H9 (cell line): ENCODE measurements around the gene DESI2. TPM values are rescaled to one million over a fixed set of nuclear protein-coding genes. Genes with fewer than 3 reads are reported as not detected.

Experiments
- DNase-seq: peaks from one replicate; pipeline ENCODE4 v3.0.0-alpha.2; 2017
- H2AFZ ChIP-seq: one replicate; pipeline ENCODE4 v1.6.1; 2013; ENCODE audit warnings: mild to moderate bottlenecking, low read length, control low read depth, moderate library complexity
- H2AK5ac ChIP-seq: 2 replicates; pipeline ENCODE4 v1.6.1; 2013; ENCODE audit warnings: low read length, control low read depth, mixed read lengths; ENCODE audit not compliant: insufficient read length
- H2BK120ac ChIP-seq: one replicate; pipeline ENCODE4 v1.6.1; 2013; ENCODE audit warnings: low read depth, mild to moderate bottlenecking, low read length, control low read depth, inconsistent platforms; ENCODE audit not compliant: poor library complexity, severe bottlenecking
- H2BK12ac ChIP-seq: 2 replicates; pipeline ENCODE4 v1.6.1; 2013; ENCODE audit warnings: low read length, control low read depth, mixed read lengths, low read depth; ENCODE audit not compliant: insufficient read length
- H2BK15ac ChIP-seq: 2 replicates; pipeline ENCODE4 v1.6.1; 2013; ENCODE audit warnings: low read depth, low read length, control low read depth
- H2BK20ac ChIP-seq: one replicate; pipeline ENCODE4 v1.6.1; 2013; ENCODE audit warnings: low read depth, mild to moderate bottlenecking, low read length, control low read depth, inconsistent platforms; ENCODE audit not compliant: poor library complexity, severe bottlenecking
- H2BK5ac ChIP-seq: 2 replicates; pipeline ENCODE4 v1.6.1; 2013; ENCODE audit warnings: low read length, control low read depth, mixed read lengths; ENCODE audit not compliant: insufficient read length
- H3K14ac ChIP-seq: 2 replicates; pipeline ENCODE4 v1.6.1; 2013; ENCODE audit warnings: low read length, control low read depth; ENCODE audit not compliant: insufficient read depth
- H3K18ac ChIP-seq: 2 replicates; pipeline ENCODE4 v1.6.1; 2013; ENCODE audit warnings: low read depth, mild to moderate bottlenecking, mixed read lengths, low read length, control low read depth; ENCODE audit not compliant: insufficient read length
- H3K23ac ChIP-seq: 2 replicates; pipeline ENCODE4 v1.6.1; 2013; ENCODE audit warnings: low read length, control low read depth, mixed read lengths, low read depth; ENCODE audit not compliant: insufficient read length
- H3K23me2 ChIP-seq: 2 replicates; pipeline ENCODE4 v1.6.1; 2013; ENCODE audit warnings: low read depth, mild to moderate bottlenecking, mixed read lengths, low read length, control low read depth; ENCODE audit not compliant: insufficient read length, poor library complexity, severe bottlenecking
- H3K27ac ChIP-seq: 2 replicates; pipeline ENCODE4 v1.5.1; 2013; ENCODE audit warnings: low read length, control low read depth, mixed read lengths, low read depth; ENCODE audit not compliant: insufficient read length
- H3K27me3 ChIP-seq: 2 replicates; pipeline ENCODE4 v1.6.1; 2013; ENCODE audit warnings: low read length, control low read depth, inconsistent platforms; ENCODE audit not compliant: insufficient read depth
- H3K4ac ChIP-seq: 2 replicates; pipeline ENCODE4 v1.6.1; 2013; ENCODE audit warnings: low read depth, mild to moderate bottlenecking, control low read depth, inconsistent platforms, low read length, moderate library complexity
- H3K4me1 ChIP-seq: 2 replicates; pipeline ENCODE4 v1.6.1; 2013; ENCODE audit warnings: low read length, control low read depth, inconsistent platforms; ENCODE audit not compliant: insufficient read depth
- H3K4me2 ChIP-seq: 2 replicates; pipeline ENCODE4 v1.6.1; 2013; ENCODE audit warnings: low read length, control low read depth, mixed read lengths; ENCODE audit not compliant: insufficient read length, insufficient read depth
- H3K56ac ChIP-seq: 2 replicates; pipeline ENCODE4 v1.6.1; 2013; ENCODE audit warnings: low read depth, mild to moderate bottlenecking, mixed read lengths, low read length, control low read depth; ENCODE audit not compliant: insufficient read length
- H3K79me1 ChIP-seq: 2 replicates; pipeline ENCODE4 v1.6.1; 2013; ENCODE audit warnings: low read depth, mild to moderate bottlenecking, moderate library complexity, low read length, control low read depth, inconsistent platforms; ENCODE audit not compliant: insufficient read depth, poor library complexity, severe bottlenecking
- H3K79me2 ChIP-seq: 2 replicates; pipeline ENCODE4 v1.6.1; 2013; ENCODE audit warnings: low read length, control low read depth, inconsistent platforms; ENCODE audit not compliant: insufficient read depth
- H3K9ac ChIP-seq: 2 replicates; pipeline ENCODE4 v1.6.1; 2013; ENCODE audit warnings: low read length, control low read depth, mixed read lengths; ENCODE audit not compliant: insufficient read length; ENCODE audit errors: extremely low read depth
- H3K9me3 ChIP-seq: one replicate; pipeline ENCODE4 v1.6.1; 2013; ENCODE audit warnings: low read depth, low read length, inconsistent platforms; ENCODE audit not compliant: control insufficient read depth
- H3T11ph ChIP-seq: one replicate; pipeline ENCODE4 v1.6.1; 2013; ENCODE audit warnings: mild to moderate bottlenecking, low read length, control low read depth, inconsistent platforms
- H4K20me1 ChIP-seq: one replicate; pipeline ENCODE4 v1.6.1; 2013; ENCODE audit not compliant: control insufficient read depth, insufficient read length, insufficient read depth
- H4K5ac ChIP-seq: 2 replicates; pipeline ENCODE4 v1.6.1; 2013; ENCODE audit warnings: low read depth, mild to moderate bottlenecking, mixed read lengths, low read length, control low read depth; ENCODE audit not compliant: insufficient read length
- H4K8ac ChIP-seq: replicated peaks from 2 replicates; pipeline ENCODE4 v1.6.1; 2013; ENCODE audit warnings: low read length, control low read depth, mixed read lengths, low read depth; ENCODE audit not compliant: insufficient read length
- H4K91ac ChIP-seq: 2 replicates; pipeline ENCODE4 v1.6.1; 2013; ENCODE audit warnings: low read depth, mild to moderate bottlenecking, moderate library complexity, mixed read lengths, low read length, control low read depth; ENCODE audit not compliant: insufficient read length
- H3K27ac Mint-ChIP-seq, 3 experiments: 2 replicates in 2 of 3; 3 replicates in 1 of 3; pipeline ENCODE4 v1.8.0; 2020 to 2021; ENCODE audit warnings: mixed read lengths in 3 of 3, mild to moderate bottlenecking in 1 of 3, moderate library complexity in 1 of 3
- H3K27me3 Mint-ChIP-seq: 2 replicates; pipeline ENCODE4 v1.8.0; 2021; ENCODE audit warnings: low read depth, mild to moderate bottlenecking, moderate library complexity, mixed read lengths
- H3K36me3 Mint-ChIP-seq, 3 experiments: 2 replicates in 2 of 3; 3 replicates in 1 of 3; pipeline ENCODE4 v1.8.0; 2020 to 2021; ENCODE audit warnings: low read depth in 3 of 3, mixed read lengths in 3 of 3; ENCODE audit not compliant: insufficient read depth in 1 of 3
- H3K4me1 Mint-ChIP-seq, 2 experiments: 2 replicates each; pipeline ENCODE4 v1.8.0; 2020; ENCODE audit warnings: mixed read lengths in 2 of 2
- H3K4me3 Mint-ChIP-seq, 2 experiments: 2 replicates in 1 of 2; 3 replicates in 1 of 2; pipeline ENCODE4 v1.8.0; 2020 to 2021; ENCODE audit warnings: mild to moderate bottlenecking in 2 of 2, mixed read lengths in 2 of 2, moderate library complexity in 1 of 2
- H3K9me3 Mint-ChIP-seq, 2 experiments: 2 replicates in 1 of 2; 3 replicates in 1 of 2; pipeline ENCODE4 v1.8.0; 2020; ENCODE audit warnings: mild to moderate bottlenecking in 2 of 2, mixed read lengths in 2 of 2, moderate library complexity in 1 of 2
- CTCF ChIP-seq: fragments of 200-600 bp; sonication (generic); conservative IDR thresholded peaks from 3 replicates; pipeline ENCODE4 v1.8.0; 2021; ENCODE audit warnings: antibody characterized with exemption, mild to moderate bottlenecking
- WGBS: extraction: QIAGEN DNeasy Blood & Tissue Kit; methylation state at CpG from one replicate; pipeline ENCODE4 v1.1.7; 2013; ENCODE audit warnings: missing lambda C conversion rate, low lambda C conversion rate, mixed read lengths; ENCODE audit not compliant: insufficient read length; ENCODE audit errors: extremely low coverage; 5-methylcytosine and 5-hydroxymethylcytosine counted together
- total RNA-seq: library from RNA; stranded (reverse); gene quantifications from 2 replicates; pipeline ENCODE4 v1.2.1, GENCODE V29; 2021

The DESI2 gene
- total RNA-seq, 1 experiment from 2014 or later = 89.9 TPM

DNA sequence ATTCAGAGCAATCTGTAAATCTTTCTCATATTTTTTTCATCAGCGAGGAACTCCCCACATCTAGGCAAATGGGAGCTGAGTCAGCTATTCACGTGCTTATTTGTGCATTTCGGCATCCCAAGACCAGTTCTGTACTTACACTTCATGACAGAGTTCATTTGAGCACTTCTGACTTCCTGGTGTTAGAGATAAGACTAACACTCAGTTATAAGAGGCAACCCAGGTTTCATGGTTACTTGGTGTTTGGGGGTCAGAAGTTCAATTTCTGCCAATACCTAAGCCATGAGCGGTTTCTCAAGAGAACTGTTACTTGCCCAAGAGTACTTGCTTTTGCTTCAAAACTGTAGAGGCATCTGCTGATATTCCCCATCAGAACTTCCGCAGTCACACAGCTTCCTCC lies 24.1 kb upstream of the DESI2 start:
- no peaks in the 10 kb centered on the region for H3K23me2 ChIP-seq
- H3K18ac ChIP-seq = no peak overlapping the region
- Mint-ChIP-seq H3K36me3 (peaks cover 3 to 13% (median 4%) of the 10 kb centered on the region in 3 experiments; a peak in 6 of 7 replicates), H3K4me1 (no peaks in the 10 kb centered on the region), H3K9me3 (peaks cover 0 to 4% of the 10 kb centered on the region in 2 experiments; a peak in 4 of 5 replicates), H3K27ac (no peak overlapping the region), H3K4me3 (no peak overlapping the region), H3K27me3 (no peaks in the 10 kb centered on the region)
- H2AFZ ChIP-seq = no peak overlapping the region
- H3K4me1 ChIP-seq = no peaks in the 10 kb centered on the region
- no peaks in the 10 kb centered on the region for H3K79me1 ChIP-seq
- no peaks in the 10 kb centered on the region for H4K20me1 ChIP-seq
- no peak for DNase-seq
- WGBS = no CpG with 5 or more reads among the region's 5 CpGs
- no peak overlapping the region for H3T11ph ChIP-seq
- no peak overlapping the region for H2AK5ac ChIP-seq
- H3K4me2 ChIP-seq = no peak overlapping the region
- no peak overlapping the region for H2BK120ac ChIP-seq
- TF ChIP-seq CTCF = no peak
- H3K4ac ChIP-seq = no peak overlapping the region
- H2BK20ac ChIP-seq = no peak overlapping the region
- no peak overlapping the region for H4K5ac ChIP-seq
- H2BK5ac ChIP-seq = no peak overlapping the region
- H3K23ac ChIP-seq = no peak overlapping the region
- no peak overlapping the region for H4K91ac ChIP-seq
- no peaks in the 10 kb centered on the region for H3K9me3 ChIP-seq
- no peak overlapping the region for H3K9ac ChIP-seq
- no peak overlapping the region for H3K27ac ChIP-seq
- no peak overlapping the region for H2BK15ac ChIP-seq
- H3K27me3 ChIP-seq = no peaks in the 10 kb centered on the region
- no peak overlapping the region for H4K8ac ChIP-seq
- no peak overlapping the region for H2BK12ac ChIP-seq
- H3K79me2 ChIP-seq = no peaks in the 10 kb centered on the region
- H3K56ac ChIP-seq = no peak overlapping the region
- no peak overlapping the region for H3K14ac ChIP-seq
